ENCODE data around the gene FUBP1.
"Not testable (repeated sequence)": the region's sequence is repeated elsewhere in the genome, so short reads cannot be mapped to it uniquely, and the experiment has no call there.

The FUBP1 gene, protein sequence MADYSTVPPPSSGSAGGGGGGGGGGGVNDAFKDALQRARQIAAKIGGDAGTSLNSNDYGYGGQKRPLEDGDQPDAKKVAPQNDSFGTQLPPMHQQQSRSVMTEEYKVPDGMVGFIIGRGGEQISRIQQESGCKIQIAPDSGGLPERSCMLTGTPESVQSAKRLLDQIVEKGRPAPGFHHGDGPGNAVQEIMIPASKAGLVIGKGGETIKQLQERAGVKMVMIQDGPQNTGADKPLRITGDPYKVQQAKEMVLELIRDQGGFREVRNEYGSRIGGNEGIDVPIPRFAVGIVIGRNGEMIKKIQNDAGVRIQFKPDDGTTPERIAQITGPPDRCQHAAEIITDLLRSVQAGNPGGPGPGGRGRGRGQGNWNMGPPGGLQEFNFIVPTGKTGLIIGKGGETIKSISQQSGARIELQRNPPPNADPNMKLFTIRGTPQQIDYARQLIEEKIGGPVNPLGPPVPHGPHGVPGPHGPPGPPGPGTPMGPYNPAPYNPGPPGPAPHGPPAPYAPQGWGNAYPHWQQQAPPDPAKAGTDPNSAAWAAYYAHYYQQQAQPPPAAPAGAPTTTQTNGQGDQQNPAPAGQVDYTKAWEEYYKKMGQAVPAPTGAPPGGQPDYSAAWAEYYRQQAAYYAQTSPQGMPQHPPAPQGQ

DNA sequence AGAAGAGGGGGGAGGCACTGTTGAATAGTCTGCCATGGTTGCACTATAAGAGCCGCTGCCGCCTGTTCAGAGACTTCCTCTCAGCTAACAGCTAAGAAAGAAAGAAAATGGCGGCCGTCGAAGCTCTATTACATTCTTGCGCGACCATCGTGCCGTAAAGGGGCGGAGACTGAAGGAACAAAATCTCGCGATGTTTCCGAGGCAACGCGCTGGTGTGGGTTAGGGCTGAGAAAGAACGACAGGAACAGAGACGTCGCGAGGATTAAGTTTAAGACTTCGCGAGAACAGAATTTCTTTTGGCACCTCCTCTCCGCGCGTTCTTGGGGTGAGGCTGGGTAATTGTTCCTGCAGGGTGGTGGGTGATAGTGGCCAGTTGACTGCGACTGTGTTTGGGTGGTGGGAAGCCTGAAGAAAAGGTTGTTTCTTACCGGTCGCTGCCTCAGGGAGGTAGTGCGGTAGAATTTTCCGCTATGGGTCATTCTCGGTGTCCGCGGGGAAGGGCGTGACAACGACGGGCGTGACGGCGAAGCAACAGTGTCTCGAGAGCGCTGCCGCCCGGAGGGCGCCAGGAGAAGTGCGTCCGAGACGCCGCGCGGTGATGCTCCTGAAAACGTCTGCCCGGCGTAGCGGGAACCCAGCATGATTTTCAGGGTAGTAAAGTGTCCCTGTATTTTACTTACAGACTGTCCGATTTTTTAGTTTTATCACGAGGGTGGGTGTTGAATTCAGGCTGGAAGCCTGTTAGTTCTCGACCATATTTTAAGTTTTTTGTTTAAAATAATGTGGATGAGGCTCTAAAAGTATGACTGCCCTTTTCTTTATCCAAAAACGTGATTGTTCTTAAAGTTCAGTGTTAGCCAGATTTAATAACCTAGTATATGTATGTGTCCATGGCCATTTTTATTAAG lies at the start of gene FUBP1:
Gene FUBP1 (minus strand): TSS at position 104 of the 908 bp plus-strand sequence. CDS start 68 bp downstream, at position 36.
- DNase-seq (ENCODE audit: low read depth) = peak; percentile 88

DNA sequence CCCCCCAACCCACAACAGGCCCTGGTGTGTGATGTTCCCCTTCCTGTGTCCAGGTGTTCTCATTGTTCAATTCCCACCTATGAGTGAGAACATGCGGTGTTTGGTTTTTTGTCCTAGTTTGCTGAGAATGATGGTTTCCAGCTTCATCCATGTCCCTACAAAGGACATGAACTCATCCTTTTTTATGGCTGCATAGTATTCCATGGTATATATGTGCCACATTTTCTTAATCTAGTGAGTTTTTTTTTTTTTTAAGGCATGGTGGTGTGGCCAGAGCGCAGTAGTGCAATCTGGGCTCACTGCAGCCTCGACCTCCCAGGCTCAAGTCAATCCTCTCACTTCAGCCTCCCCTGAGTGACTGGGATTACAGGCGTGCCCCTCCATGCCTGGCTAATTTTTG lies 42.3 kb upstream of the FUBP1 start:
- DNase-seq (ENCODE audit: low read depth) = not testable (repeated sequence)

DNA sequence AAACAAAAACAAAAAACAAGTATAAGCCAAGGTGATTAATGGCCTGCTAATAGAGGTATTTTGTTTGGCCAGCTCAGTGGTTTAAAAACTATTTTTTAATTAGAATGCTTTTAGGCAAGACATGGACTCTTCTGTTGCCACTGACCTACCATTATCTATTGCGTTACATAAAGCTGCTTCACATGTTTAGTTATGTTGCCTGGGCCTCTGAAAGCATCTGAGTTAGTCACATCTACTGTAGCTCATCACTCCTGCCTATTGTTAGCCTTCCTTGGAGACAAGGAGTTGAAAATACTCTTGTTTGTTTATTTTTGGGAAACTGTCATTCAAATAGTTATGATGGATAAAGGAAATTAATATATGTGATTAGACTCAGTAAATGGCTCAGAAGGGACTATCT lies 40.2 kb upstream of the FUBP1 start:
- no peak for DNase-seq (ENCODE audit: low read depth)

DNA sequence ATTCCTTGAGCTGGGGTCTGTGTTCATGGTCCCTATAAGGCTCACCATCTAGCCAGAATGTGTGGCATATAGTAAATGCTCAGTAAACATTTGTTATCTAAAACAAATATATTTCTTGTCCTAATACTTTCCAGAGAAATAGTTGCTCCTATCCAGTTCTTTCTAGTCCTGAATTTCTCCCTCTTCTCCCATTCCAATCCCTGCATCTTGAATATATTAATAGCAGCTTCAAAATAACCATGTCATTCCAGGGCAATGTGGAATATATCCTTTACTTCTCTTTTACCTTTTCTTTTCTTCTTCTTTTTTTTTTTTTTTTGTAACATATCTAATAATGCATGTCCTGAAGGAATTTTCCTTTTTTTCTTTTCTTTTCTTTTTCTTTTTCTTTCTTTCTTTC lies 36.3 kb upstream of the FUBP1 start:
- DNase-seq (ENCODE audit: low read depth) = no peak

DNA sequence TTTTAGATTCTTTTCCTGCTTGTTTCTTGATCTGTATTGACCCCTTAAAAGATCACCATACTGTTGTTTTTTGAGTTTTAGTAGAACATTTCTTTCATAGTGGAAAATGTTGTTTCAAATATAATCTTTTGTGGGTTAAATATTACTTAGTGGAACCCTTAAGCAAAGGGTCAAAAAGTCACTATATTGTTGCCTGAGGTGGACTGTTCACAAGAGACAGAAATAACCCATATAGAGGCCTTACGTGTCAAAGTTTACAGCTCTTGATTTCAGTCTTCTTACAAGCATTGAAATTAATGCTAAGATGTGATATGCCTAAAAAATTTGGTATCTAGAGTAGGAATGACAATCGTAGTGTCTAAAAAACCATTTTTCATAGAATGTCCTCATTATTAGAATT lies 32.2 kb upstream of the FUBP1 start:
- no peak for DNase-seq (ENCODE audit: low read depth)

DNA sequence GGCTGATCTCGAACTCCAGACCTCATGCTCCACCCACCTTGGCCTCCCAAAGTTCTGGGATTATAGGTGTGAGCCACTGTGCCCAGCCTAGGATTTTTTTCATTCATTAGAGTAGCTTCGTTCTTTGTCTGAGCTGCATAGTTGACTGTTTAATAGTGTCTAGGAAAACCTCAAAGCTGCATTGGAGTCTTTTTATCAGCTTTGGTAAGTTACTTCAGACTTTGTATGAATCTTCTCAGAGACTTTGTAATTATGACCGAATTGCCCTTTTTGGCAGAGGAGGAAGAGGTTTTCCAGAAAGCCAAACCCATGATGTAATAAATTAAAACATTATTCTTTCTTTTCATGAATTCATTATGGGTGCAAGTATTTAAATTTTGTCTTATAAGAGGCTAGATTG lies 31.0 kb upstream of the FUBP1 start:
- DNase-seq (ENCODE audit: low read depth) = no peak

DNA sequence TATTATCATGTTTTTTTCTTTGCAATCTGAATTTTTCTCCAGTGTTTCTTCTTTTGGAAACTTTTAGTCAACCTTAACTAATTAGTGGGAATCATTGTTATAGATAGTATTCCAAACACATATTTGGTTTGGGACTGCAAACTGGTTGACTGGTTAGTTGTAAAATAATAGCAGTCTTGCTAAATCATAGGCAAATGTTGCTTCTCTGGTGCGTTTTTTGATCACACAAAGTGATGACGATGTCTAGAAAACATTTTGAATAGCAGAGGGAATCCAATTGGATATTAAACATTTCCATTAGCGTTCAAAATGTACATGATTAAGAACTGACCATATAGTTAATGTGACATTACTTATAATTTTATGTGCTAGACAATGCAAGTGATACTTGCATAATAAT lies 30.4 kb upstream of the FUBP1 start:
- no peak for DNase-seq (ENCODE audit: low read depth)

DNA sequence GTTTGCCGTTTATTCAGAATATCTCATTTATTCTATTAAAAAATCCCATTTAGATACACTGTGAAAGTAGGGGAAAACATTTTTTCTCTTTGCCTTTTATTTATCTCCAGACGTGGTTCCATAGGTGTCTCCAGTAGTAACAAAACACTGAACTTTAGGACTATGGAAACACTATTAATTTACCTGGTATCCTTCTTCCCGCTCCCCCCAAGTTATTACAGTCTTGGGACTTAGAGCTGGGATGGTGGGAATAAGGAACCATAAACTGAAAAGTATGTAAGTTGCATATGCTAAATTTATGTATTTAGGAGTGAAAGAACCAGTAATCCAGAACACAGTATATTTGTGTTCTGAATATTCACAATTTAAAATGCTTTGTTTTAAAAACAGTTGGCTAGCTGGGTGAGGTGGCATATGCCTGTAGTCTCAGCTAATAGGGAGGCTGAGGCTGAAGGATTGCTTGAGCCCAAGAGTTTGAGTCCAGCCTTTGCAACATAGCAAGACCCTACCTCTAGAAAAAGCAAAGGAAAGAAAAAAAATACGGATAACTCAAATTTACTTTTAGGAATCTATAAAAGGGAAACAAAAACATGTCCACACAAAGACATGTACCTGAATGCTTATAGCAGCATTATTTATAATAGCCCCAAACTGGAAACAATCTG lies 28.9 kb upstream of the FUBP1 start:
- DNase-seq (ENCODE audit: low read depth) = no peak

DNA sequence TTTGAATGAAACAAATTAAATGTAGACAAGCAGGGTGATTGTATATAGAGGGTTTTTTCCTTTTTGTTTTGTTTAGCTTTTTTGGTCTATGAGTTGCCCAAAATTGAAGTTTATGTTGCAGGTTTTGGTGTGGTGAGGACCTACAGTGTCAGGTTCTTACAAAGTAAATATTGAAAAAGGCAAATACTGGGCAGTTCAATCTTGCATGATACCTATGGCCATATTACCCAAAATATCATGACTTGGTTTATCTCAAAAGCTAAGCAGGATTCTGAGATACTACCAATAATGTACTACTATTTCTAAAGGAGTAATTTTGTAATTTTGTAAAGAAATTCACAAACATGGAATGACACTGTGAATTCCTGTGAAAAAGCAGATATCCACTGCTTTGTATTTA lies 27.6 kb upstream of the FUBP1 start:
- no peak for DNase-seq (ENCODE audit: low read depth)

DNA sequence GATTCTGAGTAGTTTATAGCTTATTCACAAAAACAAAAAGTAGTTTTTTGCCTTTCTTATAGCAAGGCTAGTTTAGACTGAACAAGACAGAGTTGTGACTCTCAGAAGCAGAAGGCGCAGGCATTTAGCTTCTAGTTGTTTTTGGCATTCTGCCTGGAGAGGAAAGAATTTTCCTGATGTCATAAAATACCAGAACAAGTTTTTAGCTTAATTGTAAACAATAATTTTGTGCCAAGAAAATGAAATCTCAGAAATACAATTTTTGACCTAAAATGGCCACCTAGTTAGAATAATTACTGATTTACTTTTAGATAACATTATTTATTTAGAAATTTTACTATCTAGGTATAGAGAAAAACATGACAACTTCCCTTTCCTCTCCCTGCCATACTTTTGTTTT lies 26.9 kb upstream of the FUBP1 start:
- no peak for DNase-seq (ENCODE audit: low read depth)

DNA sequence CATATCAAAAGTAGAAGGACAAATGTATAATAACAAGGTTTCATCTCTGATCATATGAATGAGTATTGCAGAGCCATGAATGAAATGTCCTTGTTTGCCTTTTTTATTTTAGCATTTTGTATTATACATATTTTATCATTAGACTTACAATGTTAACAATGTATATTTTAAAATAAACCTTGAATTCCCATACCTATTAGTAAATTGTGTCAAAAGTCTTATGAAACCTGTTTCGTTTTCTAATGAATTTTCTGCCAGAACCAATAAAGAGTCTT lies 26.5 kb upstream of the FUBP1 start:
- no peak for DNase-seq (ENCODE audit: low read depth)

DNA sequence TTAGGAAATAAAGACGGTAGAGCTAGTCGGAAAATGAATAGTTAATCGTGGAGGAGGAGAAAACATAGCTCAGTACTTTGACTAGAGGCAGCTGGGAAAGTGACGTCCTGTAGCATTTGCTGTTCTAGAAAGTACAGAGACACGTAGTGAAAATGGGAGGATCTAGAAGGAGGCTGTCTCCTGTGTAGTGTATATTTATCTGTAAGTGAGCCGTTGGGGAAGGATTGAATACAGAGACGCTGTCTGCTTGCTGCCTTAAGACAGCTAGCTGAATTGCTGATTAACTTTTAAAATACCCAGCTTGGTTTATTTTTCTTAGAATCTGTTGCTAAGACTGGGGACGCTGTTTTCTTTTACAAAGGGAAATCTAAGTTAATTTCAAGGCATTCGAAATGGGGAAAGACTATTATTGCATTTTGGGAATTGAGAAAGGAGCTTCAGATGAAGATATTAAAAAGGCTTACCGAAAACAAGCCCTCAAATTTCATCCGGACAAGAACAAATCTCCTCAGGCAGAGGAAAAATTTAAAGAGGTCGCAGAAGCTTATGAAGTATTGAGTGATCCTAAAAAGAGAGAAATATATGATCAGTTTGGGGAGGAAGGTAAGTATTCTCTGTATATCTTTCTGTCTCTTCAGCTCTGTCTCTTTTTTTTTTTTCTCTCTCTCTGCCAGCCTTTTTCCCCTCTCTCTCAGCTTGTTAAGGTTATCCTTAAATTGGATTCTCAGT lies 26.0 kb upstream of the FUBP1 start, which contains the start of gene DNAJB4:
Gene DNAJB4 (plus strand): TSS at position 221 of the 729 bp plus-strand sequence. CDS start 172 bp downstream, at position 393.
- peak; percentile 29 for DNase-seq (ENCODE audit: low read depth)

DNA sequence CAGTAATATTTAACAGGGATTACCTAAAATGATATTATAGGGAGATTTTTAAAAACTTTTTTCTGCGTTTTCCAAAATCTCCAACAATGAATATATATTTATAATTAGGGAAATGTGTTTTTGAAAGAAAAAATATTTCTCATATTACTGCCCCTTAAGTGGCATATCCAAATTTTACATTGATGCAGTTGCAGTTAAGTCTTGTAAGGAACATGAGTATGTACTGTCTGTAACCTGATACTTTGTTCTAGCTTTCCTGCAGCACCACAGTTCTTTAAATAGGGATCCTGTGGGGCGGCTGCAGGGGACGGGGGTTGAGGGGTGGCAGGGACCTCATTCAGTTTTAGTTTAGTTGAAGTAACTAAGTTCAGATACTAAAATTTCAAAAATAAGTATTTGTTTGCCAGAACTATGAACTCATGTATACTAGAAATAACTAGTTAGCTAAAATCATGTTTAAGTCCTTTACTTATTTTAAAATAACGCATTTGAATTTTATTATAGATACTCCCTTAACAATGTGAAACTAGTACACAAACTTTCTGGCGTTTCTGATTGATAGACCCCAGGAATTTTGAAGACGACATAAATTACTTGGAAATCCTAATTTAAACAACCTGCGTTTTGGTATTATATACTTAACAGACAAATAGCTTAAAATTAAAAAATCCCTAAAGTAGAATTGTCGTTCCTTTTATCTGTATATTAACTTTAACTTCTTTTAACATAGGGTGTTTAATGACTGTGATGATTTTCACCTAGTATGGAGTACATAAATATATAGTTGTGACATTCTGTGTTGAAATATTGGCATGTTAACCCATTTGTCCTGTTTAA lies 25.2 kb upstream of the FUBP1 start:
- DNase-seq (ENCODE audit: low read depth) = peak; percentile 6

DNA sequence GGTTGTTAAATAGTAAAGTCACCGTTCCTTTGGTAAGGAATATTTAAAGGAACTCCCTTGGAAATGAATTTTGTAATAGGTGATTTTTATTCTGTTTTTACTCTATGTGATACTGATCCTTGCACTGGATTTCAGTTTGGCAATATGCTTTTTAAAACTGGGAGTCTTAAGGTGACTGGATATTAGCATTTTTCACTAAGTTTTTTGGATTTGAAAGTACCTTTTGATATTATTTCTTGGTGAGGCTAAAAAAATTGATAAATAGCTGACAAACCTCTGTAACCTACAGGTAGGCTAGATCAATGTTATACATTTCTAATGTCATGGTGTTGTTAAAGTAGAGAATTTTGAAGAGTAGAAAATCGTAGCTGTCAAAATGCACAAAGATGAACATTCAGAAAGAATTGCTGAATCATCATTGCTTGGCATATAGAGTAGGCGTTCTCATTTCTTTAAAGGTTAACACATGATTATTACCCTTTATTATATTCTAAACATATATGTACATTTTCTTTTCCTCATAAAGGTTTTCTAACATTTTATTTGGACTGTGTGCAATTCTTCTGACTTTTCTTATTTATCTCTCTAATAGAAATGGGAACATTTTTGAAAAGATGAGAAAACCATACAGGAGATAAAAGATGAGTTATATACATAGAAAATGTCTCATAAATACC lies 24.3 kb upstream of the FUBP1 start:
- DNase-seq (ENCODE audit: low read depth) = no peak

DNA sequence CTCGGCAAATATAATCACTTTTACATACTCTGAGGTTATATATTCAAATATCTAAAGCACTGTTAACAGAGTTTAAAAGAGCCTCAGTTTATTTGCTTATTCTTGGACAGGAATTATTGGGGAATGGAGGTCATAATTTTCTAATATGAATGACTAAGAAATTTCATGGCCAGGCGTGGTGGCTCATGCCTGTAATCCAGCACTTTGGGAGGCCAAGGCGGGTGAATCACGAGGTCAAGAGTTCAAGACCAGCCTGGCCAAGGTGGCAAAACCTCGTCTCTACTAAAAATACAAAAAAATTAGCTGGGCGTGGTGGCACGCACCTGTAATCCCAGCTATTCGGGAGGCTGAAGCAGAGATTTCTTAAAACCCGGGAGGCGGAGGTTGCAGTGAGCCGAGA lies 21.7 kb upstream of the FUBP1 start:
- DNase-seq (ENCODE audit: low read depth) = not testable (repeated sequence)

DNA sequence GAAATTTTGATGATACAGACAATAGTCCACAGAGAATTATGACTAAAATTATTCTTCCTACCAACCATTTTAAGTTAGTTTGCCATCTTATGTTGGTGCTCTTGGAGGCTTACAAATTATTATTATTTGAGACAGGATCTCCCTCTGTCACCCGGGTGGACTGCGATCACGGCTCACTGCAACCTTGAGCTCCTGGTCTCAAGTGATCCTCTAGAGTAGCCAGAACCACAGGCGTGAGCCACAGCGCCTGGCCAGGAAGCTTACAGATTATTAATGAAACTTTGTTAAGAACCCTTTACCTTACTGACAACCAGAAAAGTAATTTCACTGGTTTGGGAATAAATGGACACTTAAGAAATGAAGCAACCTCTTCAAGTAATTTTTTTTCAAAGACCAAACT lies 17.9 kb upstream of the FUBP1 start:
- DNase-seq (ENCODE audit: low read depth) = no peak

DNA sequence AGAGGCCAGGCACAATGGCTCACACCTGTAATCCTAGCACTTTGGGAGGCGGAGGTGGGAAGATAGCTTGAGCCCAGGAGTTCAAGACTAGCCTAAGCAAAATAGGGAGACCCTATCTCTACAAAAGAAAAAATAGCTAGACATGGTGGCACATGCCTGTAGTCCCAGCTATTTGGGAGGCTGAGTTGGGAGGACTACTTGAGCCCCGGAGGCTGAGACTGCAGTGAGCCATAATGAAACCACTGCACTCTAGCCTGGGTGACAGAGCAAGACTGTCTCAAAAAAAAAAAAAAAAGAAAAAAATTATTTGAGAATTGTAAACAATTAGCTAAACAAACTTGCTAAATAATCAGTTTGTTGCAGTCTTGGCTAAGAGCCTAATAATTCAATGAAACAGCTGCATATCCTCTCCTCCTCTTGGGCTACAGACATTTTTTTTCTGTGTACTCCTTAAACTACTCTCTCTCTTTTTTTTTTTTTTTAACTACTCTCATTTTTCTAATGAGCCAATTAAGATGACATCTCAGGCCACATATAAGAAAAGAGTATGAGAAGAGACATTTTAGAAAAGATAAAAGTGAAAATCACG lies 15.3 kb upstream of the FUBP1 start:
- no peak for DNase-seq (ENCODE audit: low read depth)

DNA sequence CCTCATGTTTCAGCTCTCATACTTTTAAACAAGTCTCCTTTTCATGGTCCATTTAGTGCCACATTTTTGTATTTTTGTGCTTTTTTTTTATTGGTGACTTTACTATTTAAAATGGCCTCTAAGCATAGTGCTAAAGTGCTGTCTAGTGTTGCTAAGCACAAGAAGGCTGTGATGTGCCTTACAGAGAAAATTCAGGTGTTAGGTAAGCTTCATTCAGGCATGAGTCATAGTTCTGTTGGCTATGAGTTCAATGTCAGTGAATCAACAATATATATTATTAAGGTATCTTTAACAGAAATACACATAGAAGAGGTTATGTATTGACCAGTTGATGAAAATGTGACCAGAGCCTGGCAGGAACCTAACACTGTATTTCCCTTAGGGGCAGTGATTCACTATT lies 12.8 kb upstream of the FUBP1 start:
- DNase-seq (ENCODE audit: low read depth) = no peak

DNA sequence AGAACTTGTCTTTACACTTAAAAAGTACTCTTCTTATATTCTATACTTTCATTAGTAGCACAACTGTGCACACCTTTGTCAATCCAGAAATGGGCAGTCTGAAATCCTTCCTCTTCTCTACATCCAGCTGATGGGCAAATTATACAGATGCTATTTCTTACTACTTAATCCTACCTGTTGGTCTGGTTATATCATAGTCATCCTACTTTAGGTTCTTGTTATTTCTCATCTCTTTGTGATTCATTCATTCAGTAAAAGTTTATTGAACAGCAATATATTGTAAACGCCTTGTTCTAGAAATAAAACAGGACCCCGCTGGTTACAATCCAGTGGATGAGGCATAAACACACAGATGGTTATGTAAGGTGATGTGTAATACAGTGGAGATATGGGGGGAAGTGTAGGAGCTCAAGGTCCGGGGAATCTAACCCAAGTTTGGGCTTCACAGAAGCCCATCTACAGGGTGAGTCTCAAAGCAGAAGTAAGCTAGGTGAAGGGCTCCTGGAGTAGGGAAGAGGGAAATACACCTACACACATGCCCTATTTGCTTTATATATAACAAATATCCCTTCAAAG lies 11.8 kb upstream of the FUBP1 start:
- no peak for DNase-seq (ENCODE audit: low read depth)

Data from activated T-helper 1 cell treated with Interleukin-2 at 50 U/mL for 16 hours (primary cell).